MM.1S (cell line): ENCODE measurements around the gene RET.

Source experiments
- EZH2 ChIP-seq: fragments of 300-600 bp; sonication (generic); optimal IDR thresholded peaks from 2 replicates; pipeline ENCODE3; 2017; ENCODE audit warnings: low read depth, mild to moderate bottlenecking, antibody characterized with exemption, low read length, mixed read lengths
- EZH2phosphoT487 ChIP-seq: fragments of 300-600 bp; sonication (generic); IDR thresholded peaks from 2 replicates; pipeline ENCODE4 v1.6.1; 2018; ENCODE audit warnings: antibody characterized with exemption, low read length
- TF ChIP-seq, protein P1 (sequence below): fragments of 300-600 bp; sonication (generic); IDR thresholded peaks from 2 replicates; pipeline ENCODE4 v1.5.1; 2016; ENCODE audit warnings: antibody characterized with exemption, low read length, mixed read lengths

DNA sequence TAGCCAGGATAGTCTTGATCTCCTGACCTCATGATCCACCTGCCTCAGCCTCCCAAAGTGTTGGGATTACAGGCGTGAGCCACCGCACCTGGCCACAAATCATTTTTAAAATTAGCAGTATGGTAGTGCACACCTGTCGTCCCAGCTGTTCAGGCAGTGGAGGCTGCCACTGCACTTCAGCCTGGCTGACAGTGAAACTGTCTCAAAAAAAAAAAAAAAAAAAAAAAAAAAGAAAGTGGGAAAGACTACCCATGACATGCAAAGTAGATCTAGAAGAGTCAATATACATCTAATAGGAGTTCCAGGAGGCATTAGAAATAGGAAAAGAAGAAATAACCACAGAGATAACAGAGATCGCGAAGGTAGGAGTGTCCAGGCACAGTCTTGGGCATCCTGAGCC lies 64.6 kb downstream of the RET start:
- TF ChIP-seq EZH2phosphoT487 (no peak), EZH2 (no peak)
- TF ChIP-seq, protein P1, sequence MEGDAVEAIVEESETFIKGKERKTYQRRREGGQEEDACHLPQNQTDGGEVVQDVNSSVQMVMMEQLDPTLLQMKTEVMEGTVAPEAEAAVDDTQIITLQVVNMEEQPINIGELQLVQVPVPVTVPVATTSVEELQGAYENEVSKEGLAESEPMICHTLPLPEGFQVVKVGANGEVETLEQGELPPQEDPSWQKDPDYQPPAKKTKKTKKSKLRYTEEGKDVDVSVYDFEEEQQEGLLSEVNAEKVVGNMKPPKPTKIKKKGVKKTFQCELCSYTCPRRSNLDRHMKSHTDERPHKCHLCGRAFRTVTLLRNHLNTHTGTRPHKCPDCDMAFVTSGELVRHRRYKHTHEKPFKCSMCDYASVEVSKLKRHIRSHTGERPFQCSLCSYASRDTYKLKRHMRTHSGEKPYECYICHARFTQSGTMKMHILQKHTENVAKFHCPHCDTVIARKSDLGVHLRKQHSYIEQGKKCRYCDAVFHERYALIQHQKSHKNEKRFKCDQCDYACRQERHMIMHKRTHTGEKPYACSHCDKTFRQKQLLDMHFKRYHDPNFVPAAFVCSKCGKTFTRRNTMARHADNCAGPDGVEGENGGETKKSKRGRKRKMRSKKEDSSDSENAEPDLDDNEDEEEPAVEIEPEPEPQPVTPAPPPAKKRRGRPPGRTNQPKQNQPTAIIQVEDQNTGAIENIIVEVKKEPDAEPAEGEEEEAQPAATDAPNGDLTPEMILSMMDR, result no peak
